GM18502 (cell line): Measurements from ENCODE around the gene IYD.
"Not testable (repeated sequence)": the region's sequence is repeated elsewhere in the genome, so short reads cannot be mapped to it uniquely, and the experiment has no call there.

ENCODE experiments used
- ATAC-seq: cut with Tn5 transposase; IDR thresholded peaks from one replicate; pipeline ENCODE4 v1.9.1; 2021; ENCODE audit warnings: mild to moderate bottlenecking; ENCODE audit not compliant: unreplicated experiment, poor library complexity

Gene IYD

DNA sequence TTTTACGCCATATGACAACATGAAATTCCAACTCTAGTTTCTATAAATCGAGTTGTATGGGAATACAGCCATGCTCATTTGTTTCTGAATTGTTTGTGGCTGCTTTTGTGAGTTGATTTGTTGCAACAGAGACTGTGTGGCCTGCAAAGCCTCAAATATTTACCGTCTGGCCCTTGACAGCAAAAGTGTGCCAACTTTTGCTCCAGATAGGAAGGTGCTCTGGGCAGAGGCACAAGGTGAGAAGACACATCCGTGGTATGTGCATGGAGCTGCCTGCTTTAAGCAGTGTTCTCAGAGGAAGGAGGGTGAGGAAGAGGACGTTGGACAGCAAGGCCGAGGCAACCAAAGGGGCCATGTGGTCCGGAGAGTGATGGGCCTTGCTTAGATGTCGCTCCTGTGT is 57.4 kb downstream of the IYD start:
- no peak for ATAC-seq

DNA sequence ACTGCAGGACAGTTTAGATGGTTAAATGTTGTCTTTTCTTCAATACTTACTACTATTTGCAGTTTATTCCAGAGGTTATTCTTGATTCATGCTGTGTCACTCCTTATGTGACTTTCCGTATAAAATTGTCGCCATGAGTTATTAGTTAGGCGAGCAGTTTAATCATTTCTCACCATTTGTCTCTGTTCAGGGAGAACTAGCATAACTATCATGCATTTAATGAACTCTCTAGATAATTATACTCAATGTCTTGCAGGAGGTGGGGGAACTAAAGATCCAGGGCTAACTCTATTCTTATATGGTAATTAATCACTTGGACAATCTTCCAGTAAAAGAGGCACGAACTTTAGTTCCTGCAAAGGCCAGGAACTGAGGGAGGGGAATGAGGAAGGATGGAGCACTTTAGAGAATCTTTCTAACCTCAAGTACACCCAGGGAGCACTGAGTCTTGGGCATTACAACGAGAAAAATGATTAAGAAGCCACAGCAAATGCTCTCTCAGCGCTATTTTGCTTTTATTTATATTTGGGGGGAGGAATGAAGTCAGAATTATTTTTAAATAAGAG is 58.3 kb downstream of the IYD start:
- no peak for ATAC-seq

DNA sequence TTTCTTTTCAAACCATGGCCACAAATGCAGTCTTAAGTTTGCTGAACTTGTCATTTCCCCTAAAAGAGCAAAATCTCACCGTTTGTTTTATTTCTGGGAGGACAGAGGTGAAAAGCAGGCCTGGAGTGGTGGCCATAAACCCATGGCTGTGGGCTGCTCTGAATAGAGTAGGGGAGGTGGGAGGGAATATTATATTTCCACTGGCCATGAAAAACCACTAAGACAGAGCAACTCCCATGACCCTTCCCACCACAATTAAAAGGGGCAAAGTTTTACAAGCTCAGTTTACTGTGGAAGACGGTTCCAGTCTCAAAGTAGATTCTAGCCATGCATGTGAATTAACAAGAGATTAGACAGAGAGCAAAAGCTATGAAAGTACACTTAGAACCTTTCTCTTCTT is 59.0 kb downstream of the IYD start:
- ATAC-seq = no peak

DNA sequence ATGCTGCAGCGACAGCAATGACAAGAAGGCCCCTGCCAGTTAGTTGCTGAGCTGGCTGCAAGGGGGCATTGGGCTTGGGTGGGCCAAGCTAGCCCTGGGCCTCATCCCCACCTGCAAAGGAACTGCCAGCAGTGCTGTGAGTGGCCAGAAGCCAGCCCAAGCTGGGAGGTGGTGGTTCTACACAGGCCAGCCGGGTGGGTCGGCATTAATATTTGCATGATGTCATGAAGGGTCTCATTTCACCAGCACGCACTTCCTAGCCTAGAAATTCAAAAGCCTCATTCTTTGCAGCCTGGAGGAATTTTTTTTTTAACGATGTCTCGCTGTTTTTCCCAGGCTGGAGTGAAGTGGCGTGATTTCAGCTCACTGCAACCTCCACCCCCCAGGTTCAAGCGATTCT is 62.0 kb downstream of the IYD start:
- no peak for ATAC-seq

DNA sequence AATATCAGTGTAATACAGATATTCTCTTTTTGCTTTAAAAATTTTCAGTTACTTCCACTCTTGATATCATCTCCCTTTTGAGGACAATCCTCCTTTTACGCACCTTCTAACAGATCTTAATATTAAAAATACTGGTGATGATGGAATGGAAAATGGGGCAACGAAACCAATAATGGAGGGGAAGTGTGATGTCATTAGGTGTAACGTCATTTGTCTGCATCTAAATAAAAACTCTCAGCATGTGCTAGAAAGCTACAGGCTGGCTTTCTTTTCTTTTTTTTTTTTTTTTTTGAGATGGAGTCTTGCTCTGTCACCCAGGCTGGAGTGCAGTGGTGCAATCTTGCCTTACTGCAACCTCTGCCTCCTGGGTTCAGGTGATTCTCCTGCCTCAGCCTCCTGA is 66.5 kb downstream of the IYD start:
- ATAC-seq = no peak

DNA sequence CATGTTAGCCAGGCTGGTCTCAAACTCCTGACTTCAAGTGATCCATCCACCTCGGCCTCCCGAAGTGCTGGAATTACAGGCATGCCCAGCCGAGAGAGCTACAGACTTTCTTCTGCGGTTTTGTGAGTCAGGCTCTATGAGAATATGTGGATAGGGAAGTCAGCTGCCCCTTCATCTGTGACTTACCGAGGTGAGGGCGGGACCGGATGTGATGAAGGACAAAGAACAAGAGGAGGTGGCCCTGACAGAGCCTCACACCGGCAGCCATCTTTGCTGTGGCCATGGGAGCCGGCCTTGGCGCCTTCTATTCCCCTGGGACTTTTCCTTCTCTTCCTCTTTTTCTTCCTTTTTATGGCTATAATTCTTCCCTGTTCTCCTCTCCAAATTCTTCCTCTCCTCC is 67.0 kb downstream of the IYD start:
- no peak for ATAC-seq

DNA sequence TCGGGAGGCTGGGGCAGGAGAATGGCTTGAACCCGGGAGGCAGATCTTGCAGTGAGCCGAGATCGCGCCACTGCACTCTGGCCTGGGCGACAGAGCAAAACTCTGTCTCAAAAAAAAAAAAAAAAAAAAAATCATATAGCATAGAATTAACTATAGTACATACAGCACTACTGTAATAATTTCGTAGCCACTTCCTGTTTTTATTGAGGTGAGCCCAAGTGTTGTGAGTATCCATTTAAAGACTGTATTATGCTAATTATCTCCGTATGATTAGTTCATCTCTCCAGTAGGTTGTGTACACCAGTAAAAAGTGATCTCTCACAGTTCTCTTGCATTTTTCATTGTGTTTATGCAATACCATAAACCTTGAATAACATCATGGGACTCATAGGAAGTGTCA is 70.6 kb downstream of the IYD start:
- ATAC-seq = no peak

DNA sequence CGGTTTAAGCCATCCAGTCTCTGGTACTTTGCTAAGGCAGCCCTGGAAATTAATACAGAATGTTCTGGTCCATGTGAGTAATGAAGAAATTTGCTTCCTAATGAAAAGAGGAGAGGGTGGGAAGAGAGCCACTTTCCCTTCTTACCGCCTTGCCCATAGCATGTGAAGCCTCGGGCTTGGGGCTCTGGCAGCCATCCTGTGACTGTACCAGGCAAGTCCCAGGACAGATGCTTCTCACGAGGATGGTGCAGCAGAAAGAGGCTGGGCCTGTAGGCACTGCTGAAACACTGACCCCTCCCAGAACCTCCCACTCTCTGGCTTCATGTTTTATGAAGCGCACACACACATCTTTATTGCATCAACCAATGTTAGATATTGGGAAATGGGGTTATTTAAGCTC is 74.8 kb downstream of the IYD start:
- ATAC-seq = no peak

DNA sequence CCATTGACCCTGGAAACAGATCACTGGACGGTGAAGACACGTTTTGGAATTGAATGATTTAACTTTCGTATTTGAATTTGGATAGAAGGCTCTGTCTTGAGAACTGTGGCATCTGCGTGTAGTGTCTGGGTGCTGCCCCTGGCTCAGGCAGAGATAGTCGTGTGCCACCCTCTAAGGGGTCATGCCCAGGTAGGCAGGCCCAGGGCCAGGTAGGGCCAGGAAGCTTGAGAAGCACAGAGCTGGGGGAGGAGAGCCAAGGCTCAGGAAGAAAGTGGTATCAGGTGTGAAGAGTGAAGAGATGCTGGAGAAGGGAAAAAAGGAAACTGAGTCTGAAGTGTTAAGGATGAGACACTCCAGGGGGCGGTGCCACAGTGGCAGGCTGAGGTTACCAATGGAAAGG is 75.5 kb downstream of the IYD start:
- ATAC-seq = no peak

DNA sequence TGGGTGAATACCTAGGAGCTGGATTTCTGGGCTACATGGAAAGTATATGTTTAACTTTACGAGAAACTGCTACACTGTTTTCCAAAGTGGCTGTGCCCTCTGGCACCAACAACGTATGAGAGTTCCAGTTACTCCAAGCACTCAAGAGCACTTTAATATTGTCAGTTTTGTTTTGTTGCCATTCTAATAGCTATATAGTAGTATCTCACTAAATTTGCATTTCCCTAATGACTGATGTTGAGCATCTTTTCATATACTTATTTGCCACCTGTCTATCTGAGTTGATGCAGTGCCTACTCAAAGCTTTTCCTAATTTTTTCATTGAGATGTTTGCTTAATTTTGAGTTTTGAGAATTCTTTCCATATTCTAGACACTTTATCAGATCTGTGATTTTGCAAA is 76.7 kb downstream of the IYD start:
- ATAC-seq = no peak

DNA sequence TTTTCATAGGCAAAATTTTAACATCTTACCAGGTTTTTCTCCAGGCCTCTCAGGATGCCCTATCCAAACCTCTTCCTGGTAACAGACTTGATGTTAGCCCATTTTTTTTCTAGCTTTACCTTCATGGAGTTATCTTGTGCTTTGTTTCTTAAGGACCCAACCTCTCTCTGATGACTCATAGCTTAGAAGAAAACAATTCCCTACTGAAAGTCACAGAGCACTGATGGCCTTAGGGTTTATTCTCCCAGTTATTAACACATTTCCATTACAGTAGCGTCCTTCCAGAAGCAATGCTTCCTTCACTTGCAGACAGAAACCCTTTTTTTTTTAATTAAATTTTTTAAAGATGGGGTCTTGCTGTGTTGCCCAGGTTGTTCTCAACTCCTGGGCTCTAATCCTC is 79.4 kb downstream of the IYD start:
- no peak for ATAC-seq

DNA sequence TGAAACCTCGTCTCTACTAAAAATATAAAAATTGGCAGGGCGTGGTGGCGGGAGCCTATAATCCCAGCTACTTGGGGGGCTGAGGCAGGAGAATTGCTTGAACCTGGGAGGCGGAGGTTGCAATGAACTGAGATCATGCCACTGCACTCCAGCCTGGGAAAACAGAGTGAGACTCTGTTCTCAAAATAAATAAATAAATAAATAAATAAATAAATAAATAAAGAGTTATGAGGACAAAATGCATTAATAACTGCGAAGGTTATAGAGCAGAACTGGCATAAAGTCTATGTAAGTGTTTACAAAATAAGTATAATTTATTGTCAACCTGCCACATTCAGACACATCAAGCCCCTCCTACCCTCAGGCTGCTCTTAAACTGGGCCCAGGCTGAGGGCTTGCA is 80.2 kb downstream of the IYD start:
- ATAC-seq = not testable (repeated sequence)

DNA sequence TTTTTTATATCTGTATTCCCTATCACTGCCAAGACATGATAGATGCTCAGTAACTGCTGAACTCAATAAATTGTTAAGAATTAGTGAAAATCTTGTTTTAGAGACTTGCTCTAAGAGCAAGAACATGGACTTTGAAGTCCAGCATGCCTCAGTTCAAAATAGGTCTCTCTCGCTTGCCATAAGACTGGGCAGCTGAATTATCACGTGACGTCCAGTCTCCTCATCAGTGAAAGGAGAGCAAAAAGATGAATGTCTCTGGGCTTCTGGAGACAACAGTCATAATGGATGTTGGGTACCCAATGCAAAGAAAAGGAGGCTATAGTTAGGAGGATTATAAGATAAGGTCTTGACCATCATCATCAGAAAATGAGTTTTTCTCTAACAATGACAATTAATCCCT is 82.1 kb downstream of the IYD start:
- ATAC-seq = no peak

DNA sequence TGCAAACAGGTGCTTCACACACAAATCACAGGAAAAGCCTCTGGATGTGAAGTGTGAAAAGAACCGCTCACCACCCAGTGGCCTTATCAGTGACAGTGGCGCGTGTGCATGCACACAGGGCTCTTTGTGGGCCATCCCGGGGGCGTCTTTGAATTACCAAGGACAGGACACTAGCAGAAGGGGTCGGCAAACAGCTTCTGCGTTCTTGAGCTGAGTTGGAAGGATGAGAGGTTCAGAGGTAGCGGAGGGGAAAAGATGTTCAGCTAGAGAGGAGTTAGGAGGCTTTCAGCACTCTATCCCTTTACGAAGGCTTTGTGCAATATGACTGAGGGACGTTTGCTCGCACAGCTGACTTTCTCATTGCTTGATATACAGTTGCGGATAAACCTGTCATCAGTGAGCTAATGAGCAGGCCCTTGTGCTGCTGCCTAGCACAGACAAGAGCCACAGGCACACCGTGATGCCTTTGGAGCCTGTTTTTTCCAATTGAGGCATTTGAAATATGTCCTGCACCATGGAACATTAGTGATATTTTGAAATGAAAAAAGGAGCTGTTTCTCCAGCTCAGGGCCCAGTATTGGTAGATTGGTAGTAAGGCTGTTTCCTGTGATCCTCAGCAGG is 83.1 kb downstream of the IYD start:
- no peak for ATAC-seq

DNA sequence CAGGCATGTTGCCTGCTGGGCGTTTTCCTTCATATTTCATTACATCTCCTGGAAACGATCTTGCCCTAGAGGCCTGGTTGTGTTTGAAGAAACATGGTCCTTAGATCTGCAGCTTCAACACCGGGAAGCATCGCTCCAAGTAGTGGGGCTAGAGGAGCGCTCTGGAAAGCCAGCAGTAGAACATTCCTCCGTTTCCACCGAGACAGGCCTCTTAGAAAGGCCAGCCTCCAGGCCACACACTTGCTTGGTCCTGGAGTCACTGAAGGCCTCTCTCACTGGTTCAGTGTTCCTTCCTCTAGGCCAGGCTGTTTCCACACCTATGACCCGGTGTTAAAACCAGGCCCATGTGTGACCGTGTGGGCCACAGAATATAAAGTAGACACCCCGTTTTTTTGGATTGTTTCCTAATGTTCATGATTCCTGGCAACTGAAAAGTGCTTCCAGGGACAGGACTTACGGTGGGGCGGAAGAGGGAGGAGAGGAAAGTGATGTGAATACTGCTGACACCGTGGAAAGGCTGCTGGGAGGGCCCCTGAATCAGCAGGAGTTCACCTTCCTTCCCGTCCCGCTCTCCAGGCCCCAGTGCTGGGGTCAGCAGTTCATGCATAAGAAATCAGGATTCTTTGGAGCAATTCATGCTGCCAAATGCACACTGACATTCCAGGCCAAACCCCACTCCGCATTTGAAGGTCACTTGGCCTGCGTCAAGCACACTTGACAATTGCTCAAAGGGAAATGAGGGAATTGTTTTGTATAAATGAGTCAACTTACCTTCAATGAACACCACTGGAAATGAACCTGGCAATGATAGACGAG is 83.8 kb downstream of the IYD start:
- no peak for ATAC-seq

DNA sequence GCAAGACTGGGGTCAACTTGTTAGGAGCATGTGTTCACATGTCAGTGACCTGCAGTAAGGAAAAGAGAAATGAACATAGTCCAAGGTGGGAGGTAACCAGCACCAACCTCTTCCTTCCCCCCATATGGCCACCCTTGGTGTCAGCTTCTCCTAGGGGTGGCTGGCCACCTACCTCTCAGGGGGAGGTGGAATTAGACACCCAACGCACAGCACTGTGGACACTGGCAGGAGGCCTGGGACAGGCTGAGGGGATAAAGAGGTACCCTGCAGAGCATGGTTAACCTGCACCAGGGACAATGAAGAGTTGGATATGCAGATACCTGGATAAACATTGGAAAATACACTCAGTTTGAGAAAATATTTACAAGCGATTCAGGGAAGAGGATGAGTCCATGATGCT is 84.5 kb downstream of the IYD start:
- no peak for ATAC-seq
